ENCODE measurements around the gene SPRTN. TPM values are rescaled to one million over a fixed set of nuclear protein-coding genes. Genes with fewer than 3 reads are reported as not detected.

The SPRTN gene
- total and polyA plus RNA-seq, 2 donors (not counting 3 experiments of a cell fraction or from before 2014, with no cell fraction given), result 15.4 to 16.1 TPM

GRCh38 chr1:231295938-231296337, 42.2 kb upstream of the SPRTN start:
- Histone ChIP-seq H3K27me3 (ENCODE audit: control insufficient read depth in 2 of 2, insufficient read depth in 2 of 2, low read length in 2 of 2) (no peaks in the 10 kb centered on the region), H3K9me1 (replicated peaks; ENCODE audit: control insufficient read depth, extremely low read depth, insufficient read depth, low read length) (no peaks in the 10 kb centered on the region), H2AFZ (ENCODE audit: low read depth, low read length) (no peak overlapping the region), H3K36me3 (ENCODE audit: control insufficient read depth in 2 of 2, extremely low read depth in 1 of 2, insufficient read depth in 2 of 2, low read length in 2 of 2) (no peaks in the 10 kb centered on the region), H4K20me1 (replicated peaks; ENCODE audit: control insufficient read depth, extremely low read depth, insufficient read depth, low read length) (no peaks in the 10 kb centered on the region), H3K9me3 (replicated peaks; ENCODE audit: control insufficient read depth, insufficient read depth, low read length) (no peaks in the 10 kb centered on the region), H3K4me2 (ENCODE audit: insufficient read depth, low read length) (no peak overlapping the region), H3K4me1 (ENCODE audit: control insufficient read depth, extremely low read depth, insufficient read depth, low read length) (no peaks in the 10 kb centered on the region), H3K79me2 (ENCODE audit: control insufficient read depth, insufficient read depth, low read length) (no peaks in the 10 kb centered on the region), H3K9ac (replicated peaks; ENCODE audit: extremely low read depth, insufficient read depth, low read length) (no peak overlapping the region), H3K4me3 (replicated peaks in 1 of 3; ENCODE audit: insufficient read depth in 1 of 3, low read depth in 1 of 3, low read length in 3 of 3) (no peak overlapping the region), H3K27ac (ENCODE audit: insufficient read depth, low read depth, low read length) (no peak overlapping the region)
- intact Hi-C loops (cut with micrococcal nuclease), result no loop called here
- ChIA-PET CTCF (no interaction called here), POLR2A (no interaction called here)
- BruUV-seq (replicated peaks), result no TSS peak
- dilution Hi-C loops (cut with MboI; ENCODE audit: extremely low pct_ligation_motif_present, low sequenced_read_pairs), result no loop called here
- FAIRE-seq, result no peak
- no peak for TF ChIP-seq JUN (IDR thresholded peaks at IDR 0.05; ENCODE audit: borderline replicate concordance, insufficient read depth, insufficient read length, low read depth)
- no peak for TF ChIP-seq EZH2 (IDR thresholded peaks at IDR 0.05; ENCODE audit: borderline replicate concordance, low read depth, low read length, severe bottlenecking)
- TF ChIP-seq, protein P1, sequence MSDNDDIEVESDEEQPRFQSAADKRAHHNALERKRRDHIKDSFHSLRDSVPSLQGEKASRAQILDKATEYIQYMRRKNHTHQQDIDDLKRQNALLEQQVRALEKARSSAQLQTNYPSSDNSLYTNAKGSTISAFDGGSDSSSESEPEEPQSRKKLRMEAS (IDR thresholded peaks at IDR 0.05; ENCODE audit: insufficient read depth, insufficient read length), result no peak
- no peak for TF ChIP-seq CTCF (IDR thresholded peaks at IDR 0.05; ENCODE audit: extremely low read depth in 1 of 2, insufficient read depth in 1 of 2, low read depth in 1 of 2, low read length in 2 of 2)
- TF ChIP-seq POLR2A (IDR thresholded peaks at IDR 0.05; ENCODE audit: low read depth, low read length), result no peak
- TF ChIP-seq POLR2AphosphoS5 (IDR thresholded peaks at IDR 0.05; ENCODE audit: insufficient read depth, low read depth, low read length), result no peak
- TF ChIP-seq FOS (IDR thresholded peaks at IDR 0.05; ENCODE audit: borderline replicate concordance, insufficient read depth, low read length), result no peak
- no peak for TF ChIP-seq MYC (IDR thresholded peaks at IDR 0.05; ENCODE audit: low read depth, low read length)
- no peak for TF ChIP-seq GATA2 (IDR thresholded peaks at IDR 0.05; ENCODE audit: insufficient read depth, insufficient read length, low read depth, low read length)
- DNase-seq (ENCODE audit: low read depth, low spot score), result no peak
